Mesodermal cell (in vitro differentiated cells): Measurements from ENCODE around the gene ACTR8.

Experiments
- H3K27ac ChIP-seq: 2 replicates; pipeline ENCODE4 v1.7.0; 2013; ENCODE audit warnings: mild to moderate bottlenecking, low read depth, low read length, moderate library complexity; ENCODE audit not compliant: severe bottlenecking
- H3K36me3 ChIP-seq: 2 replicates; pipeline ENCODE4 v1.7.1; 2013; ENCODE audit warnings: mild to moderate bottlenecking, low read length, moderate library complexity; ENCODE audit not compliant: control insufficient read depth, insufficient read depth
- H3K4me1 ChIP-seq: one replicate; pipeline ENCODE4 v1.7.1; 2013; ENCODE audit warnings: mild to moderate bottlenecking, low read length; ENCODE audit not compliant: insufficient read depth, control insufficient read depth, poor library complexity, severe bottlenecking
- H3K4me3 ChIP-seq: 2 replicates; pipeline ENCODE4 v1.7.0; 2013; ENCODE audit warnings: low read length, control low read depth, mild to moderate bottlenecking; ENCODE audit not compliant: insufficient read depth, poor library complexity, severe bottlenecking; ENCODE audit errors: extremely low read depth
- H3K9me3 ChIP-seq: 2 replicates; pipeline ENCODE4 v1.7.1; 2013; ENCODE audit warnings: mild to moderate bottlenecking, low read length, moderate library complexity; ENCODE audit not compliant: control insufficient read depth
- WGBS, 2 experiments: methylation state at CpG; one replicate each; pipeline ENCODE4 v1.1.5; 2013; ENCODE audit warnings: missing lambda C conversion rate in 2 of 2; ENCODE audit not compliant: insufficient coverage in 2 of 2; 5-methylcytosine and 5-hydroxymethylcytosine counted together

The ACTR8 gene

DNA sequence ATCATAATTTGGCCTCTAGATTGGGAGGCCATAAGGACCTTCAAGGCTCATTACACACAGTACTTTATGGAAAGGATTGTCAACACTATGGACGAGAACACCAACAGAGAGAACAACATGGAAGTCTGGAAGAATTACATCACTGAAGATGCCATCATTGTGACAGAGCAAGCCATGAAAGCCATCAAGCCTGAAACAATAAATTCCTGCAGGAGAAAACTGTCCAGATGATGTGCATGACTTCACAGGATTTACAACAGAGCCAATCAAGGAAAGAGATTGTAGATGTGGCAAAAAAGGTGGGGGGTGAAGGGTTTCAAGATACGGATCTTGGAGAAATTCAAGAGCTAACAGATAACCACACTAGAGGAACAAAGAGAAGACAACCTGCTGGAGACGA is 19.7 kb downstream of the ACTR8 start:
- Histone ChIP-seq H3K9me3 (no peaks in the 10 kb centered on the region), H3K4me3 (no peak overlapping the region), H3K36me3 (peaks cover 78% of the 10 kb centered on the region), H3K27ac (no peak overlapping the region), H3K4me1 (no peaks in the 10 kb centered on the region)
- whole genome bisulfite sequencing, 2 experiments = 87 to 88% methylated on average over 3 of the region's 3 CpGs

GRCh38 chr3:53860196-53860595 is 21.8 kb downstream of the ACTR8 start:
- Histone ChIP-seq H3K4me1 (no peaks in the 10 kb centered on the region), H3K4me3 (no peak overlapping the region), H3K27ac (no peak overlapping the region), H3K36me3 (peaks cover 61% of the 10 kb centered on the region), H3K9me3 (no peaks in the 10 kb centered on the region)
- WGBS, 2 experiments = 87 to 95% methylated on average over 2 to 3 of the region's 4 CpGs

DNA sequence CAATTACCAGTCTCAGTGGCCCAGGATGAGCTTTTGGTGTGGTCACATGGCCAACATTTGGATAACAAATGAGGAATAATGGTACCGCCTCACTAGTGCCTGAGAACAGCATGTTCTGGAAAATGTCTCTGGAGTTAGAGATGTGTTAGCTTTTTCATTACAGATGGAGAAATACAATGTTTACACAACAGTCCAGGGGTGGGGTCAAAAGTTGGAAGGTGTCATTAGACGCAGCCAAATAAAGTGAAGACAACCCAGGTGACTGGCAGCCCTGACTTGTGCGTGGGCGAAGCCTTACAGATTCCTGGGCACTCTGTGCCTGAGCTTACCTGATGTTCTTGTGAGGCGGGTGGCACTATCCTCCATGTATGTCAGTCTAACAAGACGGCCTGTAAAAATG is 22.8 kb downstream of the ACTR8 start:
- WGBS, 2 experiments = 96 to 100% methylated on average over 4 of the region's 6 CpGs
- H3K36me3 ChIP-seq = peaks cover 51% of the 10 kb centered on the region
- H3K4me1 ChIP-seq = no peaks in the 10 kb centered on the region
- H3K27ac ChIP-seq = no peak overlapping the region
- no peaks in the 10 kb centered on the region for H3K9me3 ChIP-seq
- H3K4me3 ChIP-seq = no peak overlapping the region

DNA sequence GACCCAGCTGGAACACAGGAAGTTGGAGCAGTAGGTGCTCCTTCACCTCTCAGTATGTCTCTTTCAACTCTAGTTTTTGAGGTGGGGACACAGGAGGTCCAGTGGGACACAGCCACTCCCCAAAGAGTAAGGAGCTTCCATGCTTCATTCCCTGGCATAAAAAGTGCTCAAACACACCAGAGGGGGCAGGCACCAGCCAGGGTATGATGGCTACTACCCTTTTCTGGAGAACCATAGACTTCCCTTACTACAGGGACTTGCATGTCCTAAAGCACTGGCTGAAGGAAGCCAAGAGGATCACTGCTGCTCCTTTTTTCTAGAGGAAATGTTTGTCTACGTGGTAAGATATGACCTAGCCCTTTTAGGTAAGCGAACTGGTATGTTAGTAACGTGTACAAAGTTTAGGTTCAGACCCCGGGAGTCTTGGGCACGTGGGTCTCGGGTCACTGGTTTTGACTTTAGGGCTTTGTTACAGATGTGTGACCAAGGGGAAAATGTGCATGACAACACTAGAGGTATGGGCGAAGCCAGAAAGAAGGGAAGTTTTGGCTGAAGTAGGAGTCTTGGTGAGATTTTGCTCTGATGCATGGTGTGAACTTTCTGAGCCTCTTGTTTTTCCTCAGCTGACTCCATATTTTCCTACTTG is 23.7 kb downstream of the ACTR8 start:
- no peak overlapping the region for H3K4me3 ChIP-seq
- no peaks in the 10 kb centered on the region for H3K9me3 ChIP-seq
- peaks cover 42% of the 10 kb centered on the region for H3K36me3 ChIP-seq
- no peak overlapping the region for H3K27ac ChIP-seq
- no peaks in the 10 kb centered on the region for H3K4me1 ChIP-seq
- WGBS, 2 experiments = 87 to 92% methylated on average over 7 of the region's 7 CpGs

DNA sequence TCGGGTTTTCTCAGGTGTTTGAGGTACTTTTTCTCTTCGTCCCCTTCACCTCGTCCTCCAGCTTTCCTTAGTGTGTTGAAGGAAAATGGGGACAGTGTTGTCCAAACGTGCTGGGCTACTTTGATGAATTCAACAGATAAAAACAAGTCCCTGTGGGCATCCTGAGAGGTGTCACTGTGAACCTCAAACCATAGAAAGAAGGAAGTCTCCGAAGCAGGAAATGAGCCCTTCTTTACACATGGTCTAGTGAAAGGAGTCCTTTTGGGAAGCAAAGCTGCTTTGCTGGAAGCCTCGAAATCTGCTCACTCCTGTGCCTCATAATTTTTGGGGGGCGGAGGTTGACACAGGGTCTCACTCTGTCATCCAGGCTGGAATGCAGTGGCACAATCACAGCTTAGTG is 25.0 kb downstream of the ACTR8 start:
- Histone ChIP-seq H3K4me3 (no peak overlapping the region), H3K4me1 (no peaks in the 10 kb centered on the region), H3K36me3 (peaks cover 30% of the 10 kb centered on the region), H3K27ac (no peak overlapping the region), H3K9me3 (no peaks in the 10 kb centered on the region)
- 85 to 90% methylated on average over 4 of the region's 7 CpGs for WGBS, 2 experiments

- H3K9me3 ChIP-seq = no peaks in the 10 kb centered on the region
Measured at GRCh38 chr3:53850895-53851294, 31.1 kb downstream of the ACTR8 start.

GRCh38 chr3:53849916-53850315 is 32.0 kb downstream of the ACTR8 start:
- no peak overlapping the region for H3K4me3 ChIP-seq
- H3K27ac ChIP-seq = no peak overlapping the region
- WGBS, 2 experiments = 95 to 100% methylated on average over 3 to 4 of the region's 7 CpGs
- no peaks in the 10 kb centered on the region for H3K36me3 ChIP-seq
- H3K4me1 ChIP-seq = no peaks in the 10 kb centered on the region
- no peaks in the 10 kb centered on the region for H3K9me3 ChIP-seq

More at GRCh38 chr3:53850895-53851294, 31.1 kb downstream of the ACTR8 start:
- no peak overlapping the region for H3K27ac ChIP-seq
- H3K4me1 ChIP-seq = no peaks in the 10 kb centered on the region
- H3K4me3 ChIP-seq = no peak overlapping the region
- H3K36me3 ChIP-seq = no peaks in the 10 kb centered on the region
- WGBS, 2 experiments = 88 to 94% methylated on average over 2 to 4 of the region's 5 CpGs

- Histone ChIP-seq H3K9me3 (no peaks in the 10 kb centered on the region), H3K4me1 (no peaks in the 10 kb centered on the region), H3K27ac (no peak overlapping the region), H3K36me3 (no peaks in the 10 kb centered on the region), H3K4me3 (peak overlapping the region; percentile 50)
- WGBS, 2 experiments = 76 to 78% methylated on average over 9 to 10 of the region's 10 CpGs
Measured at GRCh38 chr3:53846851-53847155, 35.1 kb downstream of the ACTR8 start.

DNA sequence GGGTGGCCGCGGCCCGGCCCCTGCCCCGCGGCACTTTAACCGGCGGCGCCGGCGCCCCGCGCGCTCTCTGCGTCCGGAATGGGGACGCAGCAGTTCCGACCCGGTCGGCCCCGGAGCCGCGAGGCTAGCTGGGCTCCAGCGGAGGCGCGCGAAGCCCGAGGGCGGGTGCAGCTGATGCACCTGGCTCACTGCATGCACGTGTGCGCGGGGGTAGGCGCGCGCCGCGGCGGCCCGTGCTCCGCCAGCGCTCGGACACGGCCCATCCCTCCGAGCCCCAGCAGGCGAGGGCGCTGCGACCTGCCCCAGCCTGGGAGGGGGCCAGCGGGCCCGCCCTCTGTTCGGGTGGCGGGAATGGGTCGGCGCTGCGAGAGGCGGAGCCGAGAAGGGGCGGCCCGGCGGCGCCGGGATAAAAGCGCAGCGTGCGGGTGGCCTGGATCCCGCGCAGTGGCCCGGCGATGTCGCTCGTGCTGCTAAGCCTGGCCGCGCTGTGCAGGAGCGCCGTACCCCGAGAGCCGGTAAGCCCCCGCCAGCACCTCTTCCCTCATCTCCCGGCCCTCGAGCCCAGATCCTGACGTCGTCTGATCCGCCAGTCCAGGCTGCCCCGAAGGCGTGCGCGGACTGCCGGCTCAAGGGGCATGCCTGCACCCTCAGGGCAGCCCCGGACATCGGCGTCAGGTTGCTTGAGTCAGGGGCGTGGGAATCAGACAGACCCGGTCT is 35.7 kb downstream of the ACTR8 start, which contains the start of the genes CHDH and IL17RB:
CHDH (minus strand) TSS at position 286 of the 717 bp plus-strand sequence. CDS start 22,411 bp downstream, outside the sequence.
IL17RB (plus strand) TSS at position 435 of the 717 bp plus-strand sequence; CDS start at position 456, 21 bp downstream.
- Histone ChIP-seq H3K36me3 (no peaks in the 10 kb centered on the region), H3K9me3 (no peaks in the 10 kb centered on the region), H3K4me1 (no peaks in the 10 kb centered on the region), H3K27ac (no peak within 1 kb of the TSS), H3K4me3 (peak within 1 kb of the TSS; percentile 50)
- 5 to 6% methylated on average over 72 to 75 of the region's 91 CpGs for WGBS, 2 experiments

GRCh38 chr3:53845881-53846133 is 36.1 kb downstream of the ACTR8 start:
- whole genome bisulfite sequencing, 2 experiments = 1 to 2% methylated on average over 25 to 26 of the region's 34 CpGs
- Histone ChIP-seq H3K36me3 (no peaks in the 10 kb centered on the region), H3K9me3 (no peaks in the 10 kb centered on the region), H3K4me1 (no peaks in the 10 kb centered on the region), H3K4me3 (peak overlapping the region; percentile 50), H3K27ac (no peak overlapping the region)
